Activated naive CD8-positive, alpha-beta T cell treated with anti-CD3 and anti-CD28 coated beads, Interleukin-2, amount 50 U/mL, for 24 hours (primary cell): ENCODE measurements around the gene THNSL1.
"Not testable (repeated sequence)": the region's sequence is repeated elsewhere in the genome, so short reads cannot be mapped to it uniquely, and the experiment has no call there.

ENCODE experiments used
- ATAC-seq: fragments of 150-1000 bp; cut with Tn5 transposase; one replicate; pipeline ENCODE4 v1.10.0; 2021
- DNase-seq: peaks from one replicate; pipeline ENCODE4 v3.0.0; 2021
- H3K27ac Mint-ChIP-seq: one replicate; pipeline ENCODE4 v1.8.0; 2021; ENCODE audit warnings: mild to moderate bottlenecking, mixed read lengths
- H3K27me3 Mint-ChIP-seq: one replicate; pipeline ENCODE4 v1.8.0; 2021; ENCODE audit warnings: mixed read lengths
- H3K36me3 Mint-ChIP-seq: one replicate; pipeline ENCODE4 v1.8.0; 2021; ENCODE audit warnings: low read depth, mixed read lengths
- H3K4me1 Mint-ChIP-seq: one replicate; pipeline ENCODE4 v1.8.0; 2021; ENCODE audit warnings: mixed read lengths
- H3K4me3 Mint-ChIP-seq: one replicate; pipeline ENCODE4 v1.8.0; 2021; ENCODE audit warnings: mild to moderate bottlenecking, moderate library complexity, mixed read lengths
- H3K9me3 Mint-ChIP-seq: one replicate; pipeline ENCODE4 v1.8.0; 2021; ENCODE audit warnings: mixed read lengths

THNSL1 gene

GRCh38 chr10:24988831-24989640 lies 27.4 kb upstream of the THNSL1 start:
- no peaks in the 10 kb centered on the region for H3K36me3 Mint-ChIP-seq
- H3K4me3 Mint-ChIP-seq = no peak overlapping the region
- H3K4me1 Mint-ChIP-seq = no peaks in the 10 kb centered on the region
- no peaks in the 10 kb centered on the region for H3K9me3 Mint-ChIP-seq
- no peak overlapping the region for H3K27ac Mint-ChIP-seq
- ATAC-seq (no peak), DNase-seq (no peak)
- no peaks in the 10 kb centered on the region for H3K27me3 Mint-ChIP-seq

GRCh38 chr10:24989867-24990266 lies 26.5 kb upstream of the THNSL1 start:
- H3K4me3 Mint-ChIP-seq = no peak overlapping the region
- H3K27ac Mint-ChIP-seq = no peak overlapping the region
- no peak for DNase-seq
- H3K27me3 Mint-ChIP-seq = no peaks in the 10 kb centered on the region
- H3K4me1 Mint-ChIP-seq = no peaks in the 10 kb centered on the region
- no peaks in the 10 kb centered on the region for H3K36me3 Mint-ChIP-seq
- no peaks in the 10 kb centered on the region for H3K9me3 Mint-ChIP-seq
- no peak for ATAC-seq

GRCh38 chr10:24991298-24991697 lies 25.1 kb upstream of the THNSL1 start:
- Mint-ChIP-seq H3K4me3 (no peak overlapping the region), H3K9me3 (no peaks in the 10 kb centered on the region), H3K4me1 (no peaks in the 10 kb centered on the region), H3K27me3 (no peaks in the 10 kb centered on the region), H3K27ac (no peak overlapping the region), H3K36me3 (no peaks in the 10 kb centered on the region)
- DNase-seq = no peak
- ATAC-seq = no peak

- Mint-ChIP-seq H3K36me3 (no peaks in the 10 kb centered on the region), H3K4me3 (no peak overlapping the region), H3K27ac (no peak overlapping the region), H3K9me3 (no peaks in the 10 kb centered on the region), H3K4me1 (no peaks in the 10 kb centered on the region), H3K27me3 (no peaks in the 10 kb centered on the region)
- DNase-seq = no peak
- no peak for ATAC-seq
Observed at GRCh38 chr10:24992512-24993133, 23.8 kb upstream of the THNSL1 start.

GRCh38 chr10:24993237-24993958 lies 23.0 kb upstream of the THNSL1 start:
- Mint-ChIP-seq H3K4me1 (no peaks in the 10 kb centered on the region), H3K27me3 (no peaks in the 10 kb centered on the region), H3K27ac (no peak overlapping the region), H3K36me3 (no peaks in the 10 kb centered on the region), H3K9me3 (no peaks in the 10 kb centered on the region), H3K4me3 (no peak overlapping the region)
- ATAC-seq (no peak), DNase-seq (no peak)

- no peaks in the 10 kb centered on the region for H3K36me3 Mint-ChIP-seq
- H3K27ac Mint-ChIP-seq = no peak overlapping the region
- peaks cover 5% of the 10 kb centered on the region for H3K9me3 Mint-ChIP-seq
- H3K4me1 Mint-ChIP-seq = no peaks in the 10 kb centered on the region
- peaks cover 2% of the 10 kb centered on the region for H3K27me3 Mint-ChIP-seq
- no peak overlapping the region for H3K4me3 Mint-ChIP-seq
- ATAC-seq (no peak), DNase-seq (no peak)
Observed at GRCh38 chr10:24995072-24995471, 21.3 kb upstream of the THNSL1 start.

- Mint-ChIP-seq H3K4me3 (no peak overlapping the region), H3K27ac (no peak overlapping the region), H3K36me3 (no peaks in the 10 kb centered on the region), H3K4me1 (no peaks in the 10 kb centered on the region), H3K27me3 (peaks cover 2% of the 10 kb centered on the region), H3K9me3 (peaks cover 20% of the 10 kb centered on the region)
- DNase-seq = no peak
- ATAC-seq = no peak
Observed at GRCh38 chr10:24998044-24998443, 18.4 kb upstream of the THNSL1 start.

GRCh38 chr10:25011591-25011990 lies 4.8 kb upstream of the THNSL1 start:
- H3K36me3 Mint-ChIP-seq, DNase-seq, H3K4me3 Mint-ChIP-seq, H3K27me3 Mint-ChIP-seq, H3K4me1 Mint-ChIP-seq, H3K27ac Mint-ChIP-seq, ATAC-seq: not testable (repeated sequence)
- peaks cover 15% of the 10 kb centered on the region for H3K9me3 Mint-ChIP-seq

- Mint-ChIP-seq H3K27me3 (no peaks in the 10 kb centered on the region), H3K4me3 (no peak overlapping the region), H3K9me3 (peaks cover 15% of the 10 kb centered on the region), H3K36me3 (peaks cover 2% of the 10 kb centered on the region), H3K4me1 (peaks cover 29% of the 10 kb centered on the region), H3K27ac (no peak overlapping the region)
- ATAC-seq (no peak), DNase-seq (no peak)
Observed at GRCh38 chr10:25014579-25014978, 1.8 kb upstream of the THNSL1 start.

- no peaks in the 10 kb centered on the region for H3K27me3 Mint-ChIP-seq
- H3K36me3 Mint-ChIP-seq = peaks cover 2% of the 10 kb centered on the region
Observed at GRCh38 chr10:25015828-25016375, 510 bp upstream of the THNSL1 start, which contains the start of gene ENKUR. TSS of gene ENKUR (minus strand) at chr10:25016158. CDS start at chr10:25015936, 222 bp downstream.

GRCh38 chr10:25017154-25017590 lies 760 bp downstream of the THNSL1 start:
- ATAC-seq (no peak), DNase-seq (peak; percentile 33)
- H3K27me3 Mint-ChIP-seq = no peaks in the 10 kb centered on the region
- H3K36me3 Mint-ChIP-seq = peaks cover 2% of the 10 kb centered on the region
- peaks cover 31% of the 10 kb centered on the region for H3K4me1 Mint-ChIP-seq
- H3K4me3 Mint-ChIP-seq = peak overlapping the region; percentile 96
- H3K9me3 Mint-ChIP-seq = peaks cover 11% of the 10 kb centered on the region
- peak overlapping the region; percentile 99 for H3K27ac Mint-ChIP-seq

More at GRCh38 chr10:25015828-25016375, 510 bp upstream of the THNSL1 start, which contains the start of gene ENKUR:
- H3K27ac Mint-ChIP-seq = peak within 1 kb of the TSS; percentile 99
- H3K9me3 Mint-ChIP-seq = peaks cover 11% of the 10 kb centered on the region
- peak within 1 kb of the TSS; percentile 96 for H3K4me3 Mint-ChIP-seq
- ATAC-seq (peak; percentile 42), DNase-seq (peak; percentile 94)
- H3K4me1 Mint-ChIP-seq = peaks cover 31% of the 10 kb centered on the region

- no peaks in the 10 kb centered on the region for H3K27me3 Mint-ChIP-seq
- no peak for ATAC-seq
- peak overlapping the region; percentile 99 for H3K27ac Mint-ChIP-seq
- peaks cover 31% of the 10 kb centered on the region for H3K4me1 Mint-ChIP-seq
- H3K9me3 Mint-ChIP-seq = peaks cover 8% of the 10 kb centered on the region
- peaks cover 2% of the 10 kb centered on the region for H3K36me3 Mint-ChIP-seq
- peak overlapping the region; percentile 96 for H3K4me3 Mint-ChIP-seq
- DNase-seq = no peak
Observed at GRCh38 chr10:25017661-25018060, 1.2 kb downstream of the THNSL1 start.

- DNase-seq (no peak), ATAC-seq (no peak)
- H3K27me3 Mint-ChIP-seq = no peaks in the 10 kb centered on the region
- H3K27ac Mint-ChIP-seq = peak overlapping the region; percentile 99
- peaks cover 31% of the 10 kb centered on the region for H3K4me1 Mint-ChIP-seq
- no peaks in the 10 kb centered on the region for H3K9me3 Mint-ChIP-seq
- peaks cover 9% of the 10 kb centered on the region for H3K36me3 Mint-ChIP-seq
- H3K4me3 Mint-ChIP-seq = no peak overlapping the region
Observed at GRCh38 chr10:25018703-25019102, 2.3 kb downstream of the THNSL1 start.

- no peak overlapping the region for H3K27ac Mint-ChIP-seq
- H3K4me1 Mint-ChIP-seq = peaks cover 8% of the 10 kb centered on the region
- H3K27me3 Mint-ChIP-seq = no peaks in the 10 kb centered on the region
- ATAC-seq = no peak
- no peaks in the 10 kb centered on the region for H3K9me3 Mint-ChIP-seq
- DNase-seq = no peak
- H3K4me3 Mint-ChIP-seq = no peak overlapping the region
- peaks cover 11% of the 10 kb centered on the region for H3K36me3 Mint-ChIP-seq
Observed at GRCh38 chr10:25023278-25023677, 6.9 kb downstream of the THNSL1 start.
